Progenitor cell of endocrine pancreas (in vitro differentiated cells): ENCODE results near the gene CDK10. TPM values are rescaled to one million over a fixed set of nuclear protein-coding genes. Genes with fewer than 3 reads are reported as not detected.
A peak's percentile ranks its signal among the peaks of the same experiment; 100 is the strongest.
"Not testable (repeated sequence)": the region's sequence is repeated elsewhere in the genome, so short reads cannot be mapped to it uniquely, and the experiment has no call there.

Source experiments
- DNase-seq: peaks from one replicate; pipeline ENCODE4 v3.0.0; 2021; ENCODE audit warnings: low spot score; ENCODE audit not compliant: unreplicated experiment
- H3K27ac Mint-ChIP-seq: 2 replicates; pipeline ENCODE4 v1.8.0; 2021; ENCODE audit warnings: mild to moderate bottlenecking, moderate library complexity, mixed read lengths
- H3K27me3 Mint-ChIP-seq: 2 replicates; pipeline ENCODE4 v1.8.0; 2021; ENCODE audit warnings: mixed read lengths
- H3K36me3 Mint-ChIP-seq: 2 replicates; pipeline ENCODE4 v1.8.0; 2022; ENCODE audit warnings: mixed read lengths; ENCODE audit not compliant: insufficient read depth
- H3K4me1 Mint-ChIP-seq: 2 replicates; pipeline ENCODE4 v1.8.0; 2021; ENCODE audit warnings: low read depth, mixed read lengths
- H3K4me3 Mint-ChIP-seq: 2 replicates; pipeline ENCODE4 v1.8.0; 2021; ENCODE audit warnings: low read depth, mild to moderate bottlenecking, moderate library complexity, mixed read lengths
- H3K9me3 Mint-ChIP-seq: 2 replicates; pipeline ENCODE4 v1.8.0; 2021; ENCODE audit warnings: low read depth, mixed read lengths
- total RNA-seq: library from RNA; stranded (reverse); gene quantifications from 2 replicates; pipeline ENCODE4 v1.2.1, GENCODE V29; 2021
- TF ChIP-seq, protein P1 (sequence below): fragments of 200-600 bp; sonication (generic); IDR thresholded peaks from one replicate; pipeline ENCODE4 v1.5.0; 2021; ENCODE audit warnings: antibody characterized with exemption, mild to moderate bottlenecking; ENCODE audit not compliant: unreplicated experiment

CDK10 gene
- total RNA-seq, 1 donor from 2014 or later = 192 TPM

DNA sequence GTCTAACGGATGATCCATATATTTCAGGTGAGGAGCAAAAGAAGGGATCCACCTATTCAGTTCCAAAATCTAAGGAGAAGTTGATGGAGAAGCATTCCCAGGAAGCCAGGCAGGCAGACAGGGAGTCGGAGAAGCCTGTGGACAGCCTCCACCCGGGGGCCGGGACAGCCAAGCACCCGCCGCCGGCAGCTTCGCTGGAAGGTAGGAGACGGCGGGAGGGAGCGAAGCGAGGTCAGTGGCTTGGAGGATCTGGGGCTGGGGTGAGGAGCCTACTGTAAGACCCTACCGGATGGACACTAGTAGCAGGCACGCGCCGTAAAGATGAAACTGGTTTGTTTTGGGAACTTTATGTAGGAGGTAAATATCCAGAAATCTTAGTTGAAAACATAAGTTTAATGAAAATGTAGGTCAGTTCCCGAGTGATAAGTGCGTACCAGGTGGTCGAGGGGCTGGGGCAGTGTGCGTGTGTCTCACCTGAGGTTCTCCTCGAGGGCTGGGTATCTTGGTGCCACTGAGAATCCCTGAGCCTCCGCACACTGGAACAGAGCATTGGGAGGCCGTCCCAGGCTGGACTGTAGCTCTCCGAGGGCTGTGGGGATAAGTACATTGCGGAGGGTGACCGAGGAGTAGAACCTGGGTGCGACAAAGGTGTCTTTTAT lies 28.1 kb upstream of the CDK10 start:
- no peak for DNase-seq
- H3K27me3 Mint-ChIP-seq = no peaks in the 10 kb centered on the region
- no peaks in the 10 kb centered on the region for H3K9me3 Mint-ChIP-seq
- peak overlapping the region; percentile 87 for H3K4me3 Mint-ChIP-seq
- TF ChIP-seq, protein P1, sequence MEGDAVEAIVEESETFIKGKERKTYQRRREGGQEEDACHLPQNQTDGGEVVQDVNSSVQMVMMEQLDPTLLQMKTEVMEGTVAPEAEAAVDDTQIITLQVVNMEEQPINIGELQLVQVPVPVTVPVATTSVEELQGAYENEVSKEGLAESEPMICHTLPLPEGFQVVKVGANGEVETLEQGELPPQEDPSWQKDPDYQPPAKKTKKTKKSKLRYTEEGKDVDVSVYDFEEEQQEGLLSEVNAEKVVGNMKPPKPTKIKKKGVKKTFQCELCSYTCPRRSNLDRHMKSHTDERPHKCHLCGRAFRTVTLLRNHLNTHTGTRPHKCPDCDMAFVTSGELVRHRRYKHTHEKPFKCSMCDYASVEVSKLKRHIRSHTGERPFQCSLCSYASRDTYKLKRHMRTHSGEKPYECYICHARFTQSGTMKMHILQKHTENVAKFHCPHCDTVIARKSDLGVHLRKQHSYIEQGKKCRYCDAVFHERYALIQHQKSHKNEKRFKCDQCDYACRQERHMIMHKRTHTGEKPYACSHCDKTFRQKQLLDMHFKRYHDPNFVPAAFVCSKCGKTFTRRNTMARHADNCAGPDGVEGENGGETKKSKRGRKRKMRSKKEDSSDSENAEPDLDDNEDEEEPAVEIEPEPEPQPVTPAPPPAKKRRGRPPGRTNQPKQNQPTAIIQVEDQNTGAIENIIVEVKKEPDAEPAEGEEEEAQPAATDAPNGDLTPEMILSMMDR = no peak
- H3K36me3 Mint-ChIP-seq = peaks cover 40% of the 10 kb centered on the region
- peaks cover 6% of the 10 kb centered on the region for H3K4me1 Mint-ChIP-seq
- peak overlapping the region; percentile 92 for H3K27ac Mint-ChIP-seq

- Mint-ChIP-seq H3K36me3 (peaks cover 50% of the 10 kb centered on the region), H3K27me3 (no peaks in the 10 kb centered on the region), H3K27ac (no peak overlapping the region), H3K4me1 (peaks cover 6% of the 10 kb centered on the region), H3K4me3 (no peak overlapping the region), H3K9me3 (no peaks in the 10 kb centered on the region)
- DNase-seq = no peak
- TF ChIP-seq, protein P1 = no peak
Observed at GRCh38 chr16:89660146-89660545, 26.3 kb upstream of the CDK10 start.

GRCh38 chr16:89661215-89661614 lies 25.3 kb upstream of the CDK10 start:
- TF ChIP-seq, protein P1 = no peak

GRCh38 chr16:89664238-89664637 lies 22.3 kb upstream of the CDK10 start:
- H3K4me3 Mint-ChIP-seq, H3K27ac Mint-ChIP-seq, H3K27me3 Mint-ChIP-seq, H3K9me3 Mint-ChIP-seq, DNase-seq, H3K4me1 Mint-ChIP-seq: not testable (repeated sequence)
- peaks cover 57% of the 10 kb centered on the region for H3K36me3 Mint-ChIP-seq

More at GRCh38 chr16:89661215-89661614, 25.3 kb upstream of the CDK10 start:
- Mint-ChIP-seq H3K4me1 (peaks cover 6% of the 10 kb centered on the region), H3K4me3 (peak overlapping the region; percentile 22), H3K27me3 (no peaks in the 10 kb centered on the region), H3K36me3 (peaks cover 56% of the 10 kb centered on the region), H3K9me3 (peaks cover 1% of the 10 kb centered on the region), H3K27ac (no peak overlapping the region)
- no peak for DNase-seq

GRCh38 chr16:89667000-89667399 lies 19.5 kb upstream of the CDK10 start:
- H3K27me3 Mint-ChIP-seq, DNase-seq, H3K9me3 Mint-ChIP-seq, H3K4me1 Mint-ChIP-seq, H3K4me3 Mint-ChIP-seq, H3K27ac Mint-ChIP-seq: not testable (repeated sequence)
- peaks cover 38% of the 10 kb centered on the region for H3K36me3 Mint-ChIP-seq

GRCh38 chr16:89667633-89668032 lies 18.9 kb upstream of the CDK10 start:
- H3K4me1 Mint-ChIP-seq = no peaks in the 10 kb centered on the region
- no peaks in the 10 kb centered on the region for H3K27me3 Mint-ChIP-seq
- DNase-seq = no peak
- H3K4me3 Mint-ChIP-seq = no peak overlapping the region
- H3K9me3 Mint-ChIP-seq = peaks cover 7% of the 10 kb centered on the region
- peaks cover 36% of the 10 kb centered on the region for H3K36me3 Mint-ChIP-seq
- TF ChIP-seq, protein P1 = no peak
- no peak overlapping the region for H3K27ac Mint-ChIP-seq
